NT2/D1 (cell line): ENCODE results near the gene SAMD10.
"Not testable (repeated sequence)": the region's sequence is repeated elsewhere in the genome, so short reads cannot be mapped to it uniquely, and the experiment has no call there.

Experiments used
- DNase-seq: peaks from one replicate; pipeline ENCODE4 v3.0.0-alpha.2; 2011; ENCODE audit warnings: low read depth, low spot score
- H3K27me3 ChIP-seq: 2 replicates; pipeline ENCODE4 v1.6.0; 2011; ENCODE audit warnings: mild to moderate bottlenecking; ENCODE audit not compliant: insufficient read length, insufficient read depth
- H3K36me3 ChIP-seq: 2 replicates; pipeline ENCODE4 v1.6.1; 2011; ENCODE audit warnings: mild to moderate bottlenecking, low read length, mixed read lengths; ENCODE audit not compliant: insufficient read depth, insufficient read length
- H3K4me1 ChIP-seq: 2 replicates; pipeline ENCODE4 v1.5.1; 2011; ENCODE audit not compliant: insufficient read depth, insufficient read length
- H3K4me3 ChIP-seq: 2 replicates; pipeline ENCODE4 v1.5.1; 2011; ENCODE audit warnings: low read depth; ENCODE audit not compliant: insufficient read length
- H3K9ac ChIP-seq: 2 replicates; pipeline ENCODE4 v1.6.0; 2011; ENCODE audit warnings: low read depth; ENCODE audit not compliant: insufficient read length
- H3K9me3 ChIP-seq: 2 replicates; pipeline ENCODE4 v1.5.1; 2011; ENCODE audit warnings: mild to moderate bottlenecking, low read length; ENCODE audit not compliant: insufficient read depth
- SUZ12 ChIP-seq: IDR thresholded peaks from 2 replicates; pipeline ENCODE4 v1.6.1; 2011; ENCODE audit not compliant: insufficient read length, insufficient read depth; ENCODE audit errors: extremely low read depth
- YY1 ChIP-seq: IDR thresholded peaks from 2 replicates; pipeline ENCODE4 v1.6.1; 2011; ENCODE audit not compliant: insufficient read length, insufficient read depth
- ZNF274 ChIP-seq: IDR thresholded peaks from 2 replicates; pipeline ENCODE4 v1.6.1; 2011; ENCODE audit warnings: mild to moderate bottlenecking, low read depth, low read length

The SAMD10 gene

GRCh38 chr20:63976980-63977738, 2.3 kb downstream of the SAMD10 start:
- Histone ChIP-seq H3K36me3 (no peaks in the 10 kb centered on the region), H3K9me3 (no peaks in the 10 kb centered on the region), H3K27me3 (peaks cover 34% of the 10 kb centered on the region), H3K4me1 (peaks cover 33% of the 10 kb centered on the region), H3K9ac (peak overlapping the region; percentile 23), H3K4me3 (no peak overlapping the region)
- no peak for DNase-seq
- TF ChIP-seq SUZ12 (no peak), YY1 (no peak), ZNF274 (no peak)

DNA sequence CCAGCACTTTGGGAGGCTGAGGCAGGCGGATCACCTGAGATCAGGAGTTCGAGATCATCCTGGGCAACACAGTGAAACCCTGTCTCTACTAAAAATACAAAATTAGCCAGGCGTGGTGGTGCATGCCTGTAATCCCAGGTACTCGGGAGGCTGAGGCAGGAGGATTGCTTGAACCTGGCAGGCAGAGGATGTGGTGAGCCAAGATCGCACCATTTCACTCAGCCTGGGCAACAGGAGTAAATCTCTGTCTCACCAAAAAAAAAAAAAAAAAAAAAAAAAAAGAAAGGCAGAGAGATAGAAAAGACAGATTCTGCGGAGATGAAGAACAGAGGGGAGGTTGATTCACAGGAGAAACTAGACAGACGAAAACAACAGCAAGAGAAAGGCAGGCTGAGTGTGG, 2.9 kb downstream of the SAMD10 start:
- H3K27me3 ChIP-seq: peaks cover 34% of the 10 kb centered on the region
- H3K4me1 ChIP-seq: peaks cover 33% of the 10 kb centered on the region
- not testable (repeated sequence) for H3K4me3 ChIP-seq, H3K9me3 ChIP-seq, H3K36me3 ChIP-seq, H3K9ac ChIP-seq, DNase-seq

DNA sequence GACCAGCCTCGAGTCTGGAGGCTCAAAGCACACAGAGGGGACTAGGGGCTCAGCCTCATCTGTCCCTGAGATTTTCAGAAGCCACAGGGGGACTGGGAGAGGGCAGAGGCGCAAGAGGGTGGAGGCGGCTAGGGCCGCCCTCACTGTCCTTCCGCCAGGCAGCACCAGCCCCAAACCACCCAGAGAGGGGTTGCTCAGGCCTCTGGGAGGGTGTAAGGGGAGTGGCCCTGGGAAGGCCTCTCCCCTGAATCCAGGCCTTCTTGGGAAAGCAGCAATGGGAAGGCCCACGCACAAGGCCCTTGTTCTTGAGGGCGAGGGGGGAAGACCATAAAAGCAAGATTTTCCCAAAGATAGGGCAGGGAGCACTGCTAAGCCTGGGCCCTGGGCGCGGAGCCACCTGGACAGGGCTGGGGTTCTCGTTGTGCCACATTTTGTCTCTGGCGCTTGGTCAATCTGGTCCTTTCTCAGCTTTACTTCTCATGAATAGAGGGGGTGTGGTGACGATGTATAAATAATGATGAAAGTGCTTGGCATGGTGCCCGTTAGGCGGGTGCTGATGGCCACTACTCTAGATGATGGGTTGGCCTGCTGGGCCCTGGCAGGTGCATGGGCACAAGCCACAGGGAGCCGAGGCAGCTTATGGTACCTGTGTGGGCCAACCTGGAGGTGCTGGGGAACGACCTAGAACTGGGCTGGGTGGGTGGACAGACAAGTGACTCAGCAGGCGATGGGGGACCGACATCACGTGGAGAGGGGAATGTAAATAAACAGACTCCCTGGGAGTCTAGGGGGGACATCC, 4.8 kb downstream of the SAMD10 start:
- Histone ChIP-seq H3K27me3 (peaks cover 35% of the 10 kb centered on the region), H3K4me3 (no peak overlapping the region), H3K4me1 (peaks cover 29% of the 10 kb centered on the region), H3K9ac (peak overlapping the region; percentile 36), H3K36me3 (no peaks in the 10 kb centered on the region), H3K9me3 (no peaks in the 10 kb centered on the region)
- no peak for TF ChIP-seq YY1
- no peak for TF ChIP-seq ZNF274
- TF ChIP-seq SUZ12: no peak
- DNase-seq: no peak

DNA sequence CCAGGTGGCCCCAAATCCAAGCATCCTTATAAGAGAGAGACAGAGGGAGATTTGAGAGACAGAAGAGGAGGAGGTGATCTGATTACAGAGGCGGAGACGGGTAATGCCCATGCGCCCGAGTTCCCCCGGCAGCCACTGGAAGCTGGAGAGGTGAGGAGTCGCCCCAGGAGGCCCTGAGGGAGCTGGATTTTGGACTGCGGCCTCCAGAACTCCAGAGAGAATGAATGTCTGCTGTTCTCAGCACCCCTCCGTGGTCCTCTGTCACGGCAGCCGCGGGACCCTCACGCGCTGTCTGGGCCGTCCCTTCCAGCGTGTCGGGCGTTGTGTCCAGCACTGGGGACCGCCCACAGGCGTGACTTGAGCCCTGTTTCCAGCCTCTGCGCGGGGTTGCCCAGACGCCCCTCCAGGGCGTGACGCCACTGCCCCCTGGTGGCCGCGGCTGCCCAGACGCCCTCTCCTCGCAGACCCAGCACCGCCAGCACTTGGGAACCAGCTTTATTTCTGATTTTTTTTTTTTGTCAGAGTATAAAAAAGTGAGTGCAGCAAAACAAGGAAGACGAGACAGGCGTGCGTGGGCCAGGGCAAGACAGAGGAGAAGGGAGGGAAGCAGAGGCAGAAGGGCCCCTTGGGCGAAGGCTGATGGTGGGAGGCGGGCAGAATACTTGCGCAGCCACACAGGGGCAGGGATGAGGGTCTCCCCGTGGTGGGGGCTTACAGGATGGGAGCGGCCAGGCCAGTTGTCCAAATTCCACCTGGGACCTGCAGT, 5.6 kb downstream of the SAMD10 start:
- Histone ChIP-seq H3K27me3 (peaks cover 31% of the 10 kb centered on the region), H3K9ac (peak overlapping the region; percentile 68), H3K4me1 (peaks cover 30% of the 10 kb centered on the region), H3K36me3 (no peaks in the 10 kb centered on the region), H3K9me3 (no peaks in the 10 kb centered on the region), H3K4me3 (peak overlapping the region; percentile 29)
- peak; percentile 66 for DNase-seq
- TF ChIP-seq SUZ12: no peak
- no peak for TF ChIP-seq YY1
- no peak for TF ChIP-seq ZNF274

- H3K27me3 ChIP-seq: peaks cover 29% of the 10 kb centered on the region
- H3K4me3 ChIP-seq: no peak overlapping the region
- H3K4me1 ChIP-seq: peaks cover 32% of the 10 kb centered on the region
- DNase-seq: no peak
- peaks cover 4% of the 10 kb centered on the region; the same call in 1 of the 2 replicates for H3K9me3 ChIP-seq
- H3K36me3 ChIP-seq: peaks cover 4% of the 10 kb centered on the region
- TF ChIP-seq ZNF274 (no peak), YY1 (no peak), SUZ12 (no peak)
- no peak overlapping the region for H3K9ac ChIP-seq
Observed at GRCh38 chr20:63973160-63973479, 6.3 kb downstream of the SAMD10 start.

- H3K27me3 ChIP-seq: peaks cover 23% of the 10 kb centered on the region
- TF ChIP-seq YY1: no peak
- no peak for TF ChIP-seq SUZ12
- no peak for TF ChIP-seq ZNF274
- peaks cover 10% of the 10 kb centered on the region; the same call in 1 of the 2 replicates for H3K9me3 ChIP-seq
- H3K9ac ChIP-seq: no peak overlapping the region
- no peak overlapping the region for H3K4me3 ChIP-seq
- H3K36me3 ChIP-seq: peaks cover 10% of the 10 kb centered on the region
- peaks cover 27% of the 10 kb centered on the region for H3K4me1 ChIP-seq
- DNase-seq: no peak
Observed at GRCh38 chr20:63972312-63973159, 6.9 kb downstream of the SAMD10 start.

DNA sequence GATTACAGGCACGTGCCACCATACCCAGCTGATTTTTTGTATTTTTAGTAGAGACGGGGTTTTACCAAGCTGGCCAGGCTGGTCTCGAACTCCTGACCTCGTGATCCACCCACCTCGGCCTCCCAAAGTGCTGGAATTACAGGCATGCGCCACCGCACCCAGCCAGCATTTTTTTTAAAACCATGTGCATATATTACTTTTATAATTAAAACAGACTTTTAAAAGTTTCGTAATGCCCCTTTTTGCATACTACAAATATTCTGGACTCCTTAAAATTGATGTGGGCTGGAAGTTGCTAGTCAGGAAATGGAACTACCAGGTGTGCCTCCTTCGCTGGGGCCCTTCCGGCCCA, 7.5 kb downstream of the SAMD10 start:
- not testable (repeated sequence) for H3K4me3 ChIP-seq, DNase-seq, H3K9ac ChIP-seq
- peaks cover 16% of the 10 kb centered on the region for H3K36me3 ChIP-seq
- peaks cover 17% of the 10 kb centered on the region for H3K27me3 ChIP-seq
- peaks cover 24% of the 10 kb centered on the region for H3K4me1 ChIP-seq
- peaks cover 16% of the 10 kb centered on the region; the same call in 1 of the 2 replicates for H3K9me3 ChIP-seq
